Activated CD8-positive, alpha-beta memory T cell treated with anti-CD3 and anti-CD28 coated beads for 4 hours (primary cell): ENCODE data around the gene LZTS2.
"Not testable (repeated sequence)": the region's sequence is repeated elsewhere in the genome, so short reads cannot be mapped to it uniquely, and the experiment has no call there.

Source experiments
- DNase-seq, 2 donors: peaks; one replicate each; pipeline ENCODE4 v3.0.0-alpha.2; 2020; ENCODE audit warnings: low read depth in 2 of 2

The LZTS2 gene

GRCh38 chr10:101031796-101032636, 32.4 kb downstream of the LZTS2 start:
- peak; percentile 59 to 60 for DNase-seq

GRCh38 chr10:101032637-101033224, 33.1 kb downstream of the LZTS2 start:
- DNase-seq: peak; percentile 38 to 57

GRCh38 chr10:101033276-101033675, 33.7 kb downstream of the LZTS2 start:
- DNase-seq: no peak

- DNase-seq: not testable (repeated sequence)
These were observed 34.8 kb downstream of the LZTS2 start for GRCh38 chr10:101034404-101034803.

GRCh38 chr10:101035314-101035713, 35.7 kb downstream of the LZTS2 start:
- no peak for DNase-seq

GRCh38 chr10:101035916-101036702, 36.5 kb downstream of the LZTS2 start:
- DNase-seq: no peak

GRCh38 chr10:101036726-101037125, 37.1 kb downstream of the LZTS2 start:
- no peak for DNase-seq

- no peak for DNase-seq
These were observed 38.9 kb downstream of the LZTS2 start for GRCh38 chr10:101038484-101038883.

- DNase-seq: no peak
These were observed 40.5 kb downstream of the LZTS2 start for GRCh38 chr10:101040061-101040460.

GRCh38 chr10:101040851-101041250, 41.2 kb downstream of the LZTS2 start:
- no peak for DNase-seq

- peak in 1 of 2 donors; percentile 48 for DNase-seq
These were observed 41.7 kb downstream of the LZTS2 start for GRCh38 chr10:101041252-101041761.

- no peak for DNase-seq
These were observed 42.5 kb downstream of the LZTS2 start for GRCh38 chr10:101042118-101042517.

GRCh38 chr10:101042667-101043362, 43.2 kb downstream of the LZTS2 start:
- DNase-seq: peak; percentile 75

GRCh38 chr10:101043363-101043707, 43.7 kb downstream of the LZTS2 start:
- DNase-seq: no peak

GRCh38 chr10:101044117-101044516, 44.5 kb downstream of the LZTS2 start:
- DNase-seq: no peak

- no peak for DNase-seq
These were observed 47.0 kb downstream of the LZTS2 start for GRCh38 chr10:101046332-101047238.

GRCh38 chr10:101047268-101047667, 47.7 kb downstream of the LZTS2 start:
- no peak for DNase-seq

GRCh38 chr10:101047961-101048892, 48.6 kb downstream of the LZTS2 start:
- DNase-seq: no peak
